Measurements from ENCODE around the gene NKAPD1. TPM values are rescaled to one million over a fixed set of nuclear protein-coding genes. Genes with fewer than 3 reads are reported as not detected.

NKAPD1 gene
- total and polyA plus RNA-seq, 2 of the 4 experiments (the other 2 are of a cell fraction) = 8.4 to 17.2 TPM

- TF ChIP-seq BHLHE40 (IDR thresholded peaks at IDR 0.05; ENCODE audit: low read depth, low read length) (0 out of 2 replicates have a peak, but pooled peaks have one; percentile 4), SMC3 (IDR thresholded peaks at IDR 0.05; ENCODE audit: low read depth, low read length) (no peak), NFE2L2 (IDR thresholded peaks at IDR 0.05; ENCODE audit: low read depth, low read length) (no peak)
These were observed 49.1 kb upstream of the NKAPD1 start, which contains the start of gene DLAT (continued) for GRCh38 chr11:112024773-112025678.

GRCh38 chr11:112025707-112026106 lies 48.4 kb upstream of the NKAPD1 start:
- ATAC-seq (ENCODE audit: low read depth) (peak; percentile 38), DNase-seq (peak; percentile 23)
- H3K4me1 ChIP-seq (ENCODE audit: control insufficient read depth, insufficient read depth, low read length) = no peaks in the 10 kb centered on the region
- CTCF ChIA-PET = no interaction called here
- no CpG with 5 or more reads among the region's 8 CpGs for WGBS, 2 experiments (ENCODE audit: extremely low coverage in 2 of 2, insufficient read length in 1 of 2)
- in situ Hi-C loops (cut with MboI; ENCODE audit: low sequenced_read_pairs) (no loop called here), intact Hi-C loops (cut with micrococcal nuclease) (loop anchor here (1.0 kb wide), 1 partner anchor 146 kb away; the partner anchor contains the start of genes CFAP68 and FDXACB1), dilution Hi-C loops (cut with HindIII; ENCODE audit: low sequenced_read_pairs, unreplicated experiment) (no loop called here)
- peaks cover 14% of the 10 kb centered on the region for H3K36me3 ChIP-seq (ENCODE audit: control insufficient read depth, insufficient read depth, low read length)
- H2AK5ac ChIP-seq (ENCODE audit: low read depth, low read length) = peak overlapping the region; percentile 75
- BruUV-seq (replicated peaks) = no TSS peak
- no peaks in the 10 kb centered on the region for H3K27me3 ChIP-seq (ENCODE audit: control insufficient read depth, insufficient read depth, low read length)
- peak overlapping the region; percentile 86 for H2AK9ac ChIP-seq (replicated peaks; ENCODE audit: low read depth, low read length, poor library complexity)
- peaks cover 14 to 25% of the 10 kb centered on the region in 2 experiments for H3K79me1 ChIP-seq (ENCODE audit: low read depth in 1 of 2, low read length in 2 of 2)
- peak overlapping the region; percentile 93 for H3K23ac ChIP-seq (ENCODE audit: low read depth, low read length)
- H3K4ac ChIP-seq (ENCODE audit: low read depth, low read length) = peak overlapping the region; percentile 94
- POLR2A ChIA-PET (ENCODE audit: unreplicated experiment) = no interaction called here
- peak overlapping the region; percentile 75 for H4K5ac ChIP-seq (ENCODE audit: low read depth, low read length)
- peak overlapping the region; percentile 70 for H3K4me3 ChIP-seq (ENCODE audit: insufficient read depth, low read depth, low read length)
- H2BK5ac ChIP-seq (ENCODE audit: low read depth, low read length, poor library complexity, severe bottlenecking) = peak overlapping the region; percentile 71
- H3K9ac ChIP-seq (ENCODE audit: low read depth, low read length) = peak overlapping the region; percentile 79
- H4K8ac ChIP-seq (ENCODE audit: low read depth in 2 of 2, low read length in 2 of 2) = peak overlapping the region; percentile 49 to 98
- H2BK20ac ChIP-seq (ENCODE audit: low read depth, low read length) = no peak overlapping the region
- no peak overlapping the region; the same call in 1 of the 2 replicates for H3K18ac ChIP-seq (ENCODE audit: low read depth, low read length)
- peak overlapping the region; percentile 87 for H3K14ac ChIP-seq (replicated peaks; ENCODE audit: low read depth, low read length)
- H2BK120ac ChIP-seq (ENCODE audit: low read depth, low read length) = 0 out of 2 replicates have a peak overlapping the region, but pooled peaks have one; percentile 11
- H4K20me1 ChIP-seq (ENCODE audit: insufficient read depth, low read length) = no peaks in the 10 kb centered on the region
- no peak overlapping the region for H2BK15ac ChIP-seq (ENCODE audit: low read depth, low read length)
- H3K56ac ChIP-seq (ENCODE audit: extremely low read depth, insufficient read depth, low read length) = peak overlapping the region; percentile 63; the same call in 1 of the 2 replicates
- no peaks in the 10 kb centered on the region for H3K9me3 ChIP-seq (ENCODE audit: control insufficient read depth, insufficient read depth, low read length)
- peak overlapping the region; percentile 48 for H4K91ac ChIP-seq (ENCODE audit: insufficient read depth, low read depth, low read length)
- peak overlapping the region; percentile 93 for H3K4me2 ChIP-seq (ENCODE audit: low read depth, low read length)
- peak overlapping the region; percentile 99 for H2AFZ ChIP-seq (replicated peaks; ENCODE audit: low read length, poor library complexity)
- peak overlapping the region; percentile 88 for H3K27ac ChIP-seq (ENCODE audit: insufficient read depth, low read length)
- H3K9me1 ChIP-seq (ENCODE audit: insufficient read depth, low read length) = no peaks in the 10 kb centered on the region; the same call in none of the 2 replicates
- TF ChIP-seq MXI1 (IDR thresholded peaks at IDR 0.05; ENCODE audit: borderline replicate concordance, low read depth, low read length) (no peak), BHLHE40 (IDR thresholded peaks at IDR 0.05; ENCODE audit: low read depth, low read length) (no peak), MAFK (IDR thresholded peaks at IDR 0.05; ENCODE audit: low read depth, low read length) (no peak), RFX5 (IDR thresholded peaks at IDR 0.05; ENCODE audit: low read depth, low read length) (no peak), CEBPB (IDR thresholded peaks at IDR 0.05; ENCODE audit: low read depth, low read length) (no peak), MAZ (IDR thresholded peaks at IDR 0.05; ENCODE audit: borderline replicate concordance, low read depth, low read length) (no peak), USF2 (IDR thresholded peaks at IDR 0.05; ENCODE audit: low read depth, low read length) (no peak), POLR2A (IDR thresholded peaks at IDR 0.05; ENCODE audit: low read depth, low read length) (no peak), RCOR1 (IDR thresholded peaks at IDR 0.05; ENCODE audit: insufficient replicate concordance, low read length) (no peak), RAD21 (IDR thresholded peaks at IDR 0.05; ENCODE audit: low read length) (no peak), CHD1 (IDR thresholded peaks at IDR 0.05; ENCODE audit: low read depth, low read length) (no peak)
- TF ChIP-seq, protein P1, sequence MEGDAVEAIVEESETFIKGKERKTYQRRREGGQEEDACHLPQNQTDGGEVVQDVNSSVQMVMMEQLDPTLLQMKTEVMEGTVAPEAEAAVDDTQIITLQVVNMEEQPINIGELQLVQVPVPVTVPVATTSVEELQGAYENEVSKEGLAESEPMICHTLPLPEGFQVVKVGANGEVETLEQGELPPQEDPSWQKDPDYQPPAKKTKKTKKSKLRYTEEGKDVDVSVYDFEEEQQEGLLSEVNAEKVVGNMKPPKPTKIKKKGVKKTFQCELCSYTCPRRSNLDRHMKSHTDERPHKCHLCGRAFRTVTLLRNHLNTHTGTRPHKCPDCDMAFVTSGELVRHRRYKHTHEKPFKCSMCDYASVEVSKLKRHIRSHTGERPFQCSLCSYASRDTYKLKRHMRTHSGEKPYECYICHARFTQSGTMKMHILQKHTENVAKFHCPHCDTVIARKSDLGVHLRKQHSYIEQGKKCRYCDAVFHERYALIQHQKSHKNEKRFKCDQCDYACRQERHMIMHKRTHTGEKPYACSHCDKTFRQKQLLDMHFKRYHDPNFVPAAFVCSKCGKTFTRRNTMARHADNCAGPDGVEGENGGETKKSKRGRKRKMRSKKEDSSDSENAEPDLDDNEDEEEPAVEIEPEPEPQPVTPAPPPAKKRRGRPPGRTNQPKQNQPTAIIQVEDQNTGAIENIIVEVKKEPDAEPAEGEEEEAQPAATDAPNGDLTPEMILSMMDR (conservative IDR thresholded peaks at IDR 0.05; ENCODE audit: low read depth, low read length) = no peak

Measured in IMR-90 (cell line).